Midbrain (tissue), 1 donor: ENCODE measurements around the gene UXS1.
A peak's percentile ranks its signal among the peaks of the same experiment; 100 is the strongest.

Experiments used
- DNase-seq: peaks from one replicate; lab custom pipeline; 2025; lab: John Stamatoyannopoulos, UW

UXS1 gene

DNA sequence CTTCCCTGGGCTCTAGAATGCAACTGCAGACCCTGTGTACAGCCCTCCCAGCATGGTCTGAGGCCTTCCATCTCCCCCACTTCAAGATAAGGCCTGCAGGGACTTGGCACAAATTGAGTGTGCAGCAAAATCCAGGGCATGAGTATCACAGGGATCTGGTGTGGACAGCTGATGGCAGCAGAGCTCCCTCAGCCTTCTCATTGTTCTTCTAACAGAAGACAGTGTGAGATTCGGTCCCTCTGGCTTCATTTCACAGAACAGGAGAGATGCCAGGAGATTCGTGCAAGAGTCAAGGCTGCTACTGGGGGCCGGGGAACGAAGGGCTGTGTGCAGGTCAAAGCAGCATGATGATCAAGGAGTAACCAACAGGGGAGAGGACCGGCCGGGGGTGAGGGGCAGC, 85.8 kb downstream of the UXS1 start:
- peak; percentile 56 for DNase-seq

DNA sequence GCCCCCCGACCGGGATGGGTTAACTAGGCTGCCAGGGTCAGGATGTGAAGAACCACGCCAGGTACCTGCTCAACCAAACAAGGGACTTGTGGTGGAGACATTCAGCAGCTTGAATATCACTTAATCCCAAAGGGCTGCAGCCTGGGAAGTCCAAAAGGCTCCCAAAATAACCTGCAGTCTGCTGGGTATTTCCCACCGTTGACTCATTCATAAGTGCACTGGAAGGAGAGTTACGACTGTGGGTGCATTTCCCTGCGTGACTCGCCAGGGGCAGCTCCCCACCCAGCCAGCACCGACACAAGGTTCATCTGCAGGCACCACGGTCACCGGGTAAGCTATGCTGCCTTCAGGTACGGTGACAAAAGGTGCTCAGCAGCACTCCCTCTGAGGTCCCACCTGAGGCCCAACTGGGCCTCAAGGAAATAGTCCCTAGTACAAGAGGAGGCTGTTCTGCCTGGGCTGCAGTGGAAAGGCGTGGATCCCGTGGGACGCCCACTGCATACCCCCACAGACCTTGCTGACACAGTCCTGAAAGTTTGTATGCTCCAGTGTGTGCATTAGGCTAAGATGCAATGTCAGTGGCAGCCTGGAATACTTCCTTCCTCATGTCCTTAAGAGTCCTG, 86.5 kb downstream of the UXS1 start:
- no peak for DNase-seq

DNA sequence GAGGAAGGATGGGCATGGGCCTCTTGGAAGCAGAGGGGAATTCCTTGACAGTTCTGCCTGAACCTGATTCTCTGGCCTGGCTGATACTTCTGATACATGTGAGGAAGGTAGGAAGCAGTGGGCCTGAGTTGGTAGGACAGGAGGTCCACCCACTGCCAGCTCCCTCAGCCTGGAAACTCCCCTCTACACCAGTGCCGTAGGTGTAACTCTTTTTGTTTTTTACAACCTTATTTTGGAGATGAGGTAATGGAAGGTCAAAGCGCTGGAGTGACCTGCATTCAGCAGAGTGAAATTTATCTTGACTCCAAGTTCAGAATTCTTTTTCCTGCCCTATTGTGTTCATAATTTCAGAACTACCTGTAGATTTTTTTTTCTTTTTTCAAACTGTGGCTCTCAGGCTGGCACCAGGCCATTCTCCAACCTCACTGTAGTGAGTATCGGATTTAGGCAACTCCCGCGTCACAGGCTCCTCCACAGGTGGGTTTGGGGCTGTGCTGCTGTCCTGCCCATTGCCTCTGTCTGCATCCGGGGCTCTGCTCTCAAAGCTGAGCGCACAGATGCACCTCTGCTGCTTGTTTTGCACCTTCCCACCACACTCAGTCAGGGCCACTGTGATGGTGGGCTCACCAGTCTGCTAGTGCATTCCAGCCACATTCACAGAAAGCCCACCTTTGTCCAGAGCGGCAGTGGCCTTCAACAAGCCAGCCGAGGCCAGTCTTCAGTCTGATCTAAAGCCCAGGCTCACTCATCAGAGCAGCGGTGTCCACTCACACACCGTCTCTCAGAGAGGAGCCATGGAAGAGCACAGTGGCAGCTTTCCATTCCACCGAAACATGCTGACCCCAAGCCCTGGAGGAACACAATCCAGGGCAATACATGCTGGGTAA, 87.2 kb downstream of the UXS1 start:
- no peak for DNase-seq

DNA sequence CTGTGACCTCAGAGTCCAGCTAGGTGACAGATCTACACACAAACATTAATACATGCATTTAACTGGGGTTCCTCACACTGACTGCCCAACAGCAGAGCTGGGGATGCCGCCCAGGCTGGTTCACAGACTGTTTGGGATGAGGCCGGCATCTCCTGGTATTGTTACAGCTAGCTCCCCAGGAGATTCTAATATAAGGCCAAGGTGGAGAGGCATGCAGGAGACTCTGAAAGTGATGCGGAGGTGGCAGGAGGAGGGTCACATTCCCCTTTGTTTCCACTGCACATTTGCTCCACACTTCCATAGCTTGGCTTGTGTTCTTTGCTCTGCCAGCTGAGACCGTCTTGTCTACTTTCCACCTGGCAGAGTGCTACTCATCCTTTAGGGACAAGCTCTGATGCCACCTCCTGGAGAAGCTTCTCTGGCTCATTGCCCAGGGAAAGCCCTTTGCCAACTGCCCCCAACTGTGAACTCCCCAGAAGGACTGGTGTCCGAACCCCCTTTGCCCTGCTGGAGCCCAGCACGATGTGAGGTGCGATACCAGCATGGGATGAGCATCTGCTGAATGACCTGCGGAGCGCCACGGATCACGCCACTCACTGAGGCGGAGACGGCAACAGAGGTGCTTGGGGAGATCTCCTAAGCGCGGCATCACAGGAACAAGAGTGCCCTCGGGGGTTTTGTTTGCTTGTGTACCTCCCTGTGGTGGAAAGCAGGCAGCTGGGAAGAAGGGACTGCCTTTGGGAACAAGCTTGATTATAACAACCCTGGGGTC, 88.8 kb downstream of the UXS1 start:
- DNase-seq: no peak

DNA sequence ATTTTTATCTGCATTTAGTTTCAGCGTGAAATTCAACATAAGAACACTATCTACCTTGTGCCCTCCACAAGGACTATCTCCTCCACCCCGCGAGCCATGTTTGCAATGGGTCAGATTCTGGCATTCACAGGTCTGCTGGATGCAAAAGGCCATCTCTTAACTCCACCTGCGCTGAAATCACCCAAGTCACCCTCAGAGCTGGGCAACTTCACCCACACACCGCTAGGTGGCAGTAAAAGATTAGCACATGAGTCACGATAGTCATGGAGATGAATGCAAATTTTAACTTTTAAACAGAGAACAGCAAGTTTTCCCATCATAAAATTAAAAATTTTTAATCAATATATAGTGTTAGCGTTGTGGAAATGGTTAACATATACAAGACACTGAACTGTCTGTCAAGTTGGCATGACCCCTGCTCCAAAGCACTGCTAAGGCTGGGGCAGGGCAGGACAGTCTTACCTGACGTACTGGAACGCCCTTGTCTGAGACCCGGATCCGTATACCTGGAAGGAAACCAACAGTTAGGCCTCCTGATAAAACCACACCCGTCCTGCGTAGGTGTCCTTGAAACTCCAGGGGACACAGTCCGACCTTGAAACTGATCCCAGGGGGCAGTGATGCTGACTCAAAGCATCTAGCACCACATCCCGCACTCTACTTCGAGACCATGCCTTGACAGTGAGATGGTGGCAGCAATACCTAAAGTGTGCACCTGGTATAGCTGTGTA, 89.6 kb downstream of the UXS1 start:
- peak; percentile 64 for DNase-seq

- no peak for DNase-seq
Observed at GRCh38 chr2:106099691-106100090, 94.4 kb downstream of the UXS1 start.

- no peak for DNase-seq
Observed at GRCh38 chr2:106098664-106099063, 95.4 kb downstream of the UXS1 start.

GRCh38 chr2:106098081-106098480, 96.0 kb downstream of the UXS1 start:
- DNase-seq: no peak

DNA sequence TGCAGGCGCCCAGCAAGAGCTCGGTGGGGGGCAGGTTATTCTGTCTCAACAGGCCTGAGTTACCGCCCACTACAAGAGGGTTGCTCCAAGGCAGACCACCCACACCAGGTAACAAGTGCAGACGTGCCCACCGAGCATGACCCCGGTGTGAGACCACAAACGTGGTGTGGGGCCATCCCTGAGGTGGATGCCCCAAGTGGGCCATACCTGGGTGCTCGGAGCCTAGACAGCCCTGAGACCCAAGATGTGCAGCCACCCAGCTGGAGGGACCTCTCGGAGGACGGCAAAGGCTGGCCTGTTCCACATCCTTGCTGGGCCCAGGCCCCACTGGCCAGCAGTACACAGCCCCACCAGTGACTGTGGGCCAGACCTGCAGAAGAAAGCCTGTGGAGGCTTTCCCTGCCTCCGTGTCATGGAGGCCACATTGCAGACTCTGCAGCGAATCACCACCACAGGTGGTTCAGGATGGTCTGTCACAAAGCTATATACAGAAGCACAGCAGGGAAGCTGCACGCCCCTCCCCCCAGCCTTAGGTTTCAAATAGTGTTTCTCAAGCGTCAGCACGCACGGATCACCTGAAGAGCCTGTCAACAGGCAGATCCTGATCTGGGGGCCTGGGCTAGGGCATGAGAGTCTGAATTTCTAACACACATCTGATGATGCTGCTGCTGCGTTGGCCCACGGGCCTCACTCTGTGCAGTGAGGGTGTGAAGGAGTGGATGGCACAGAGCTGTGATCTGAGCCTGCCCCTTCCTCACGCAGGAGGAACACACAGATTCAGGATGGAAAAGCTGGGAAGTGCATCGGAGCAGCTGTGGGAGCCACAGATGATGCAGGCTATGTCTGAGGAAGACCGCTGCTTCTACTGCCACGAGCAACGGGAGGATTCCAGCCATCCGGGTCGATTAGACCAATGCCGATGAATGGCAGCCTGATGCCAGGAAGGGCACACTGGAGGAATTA, 96.8 kb downstream of the UXS1 start:
- DNase-seq: no peak

DNA sequence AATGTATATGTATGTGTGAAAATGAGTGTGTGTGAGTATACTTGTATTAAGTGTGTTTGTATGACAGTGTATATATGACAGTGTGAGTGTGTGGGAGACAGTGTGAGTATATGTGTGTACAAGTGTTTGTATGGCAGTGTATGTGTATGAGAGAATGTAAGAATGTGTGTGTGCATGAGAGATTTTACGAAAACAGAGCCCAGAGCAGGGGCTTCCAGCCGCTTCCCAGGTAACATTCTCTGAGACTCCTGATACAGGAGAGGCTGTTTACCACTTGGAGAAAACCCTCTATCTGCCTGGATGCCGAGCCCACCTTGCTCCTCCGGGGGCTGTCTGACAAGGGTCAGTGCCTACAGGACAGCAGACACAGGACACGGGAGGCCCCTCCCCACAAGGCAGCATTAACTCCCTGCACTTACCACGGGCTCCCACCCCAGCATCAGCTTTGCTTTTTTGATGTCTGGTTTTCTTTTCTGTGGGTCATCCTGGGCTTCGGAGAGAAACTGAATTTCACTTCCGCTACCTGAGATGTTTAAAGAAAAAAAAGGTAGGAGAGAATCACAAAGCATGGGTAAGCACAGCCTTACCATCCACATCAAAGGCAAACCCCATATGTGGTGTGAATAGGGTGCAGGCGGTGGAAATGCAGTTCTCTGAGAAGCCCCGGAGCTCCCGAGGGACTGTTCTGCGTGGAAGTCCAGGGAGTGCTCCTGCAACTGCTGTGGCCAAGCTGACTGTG, 97.6 kb downstream of the UXS1 start:
- no peak for DNase-seq

DNA sequence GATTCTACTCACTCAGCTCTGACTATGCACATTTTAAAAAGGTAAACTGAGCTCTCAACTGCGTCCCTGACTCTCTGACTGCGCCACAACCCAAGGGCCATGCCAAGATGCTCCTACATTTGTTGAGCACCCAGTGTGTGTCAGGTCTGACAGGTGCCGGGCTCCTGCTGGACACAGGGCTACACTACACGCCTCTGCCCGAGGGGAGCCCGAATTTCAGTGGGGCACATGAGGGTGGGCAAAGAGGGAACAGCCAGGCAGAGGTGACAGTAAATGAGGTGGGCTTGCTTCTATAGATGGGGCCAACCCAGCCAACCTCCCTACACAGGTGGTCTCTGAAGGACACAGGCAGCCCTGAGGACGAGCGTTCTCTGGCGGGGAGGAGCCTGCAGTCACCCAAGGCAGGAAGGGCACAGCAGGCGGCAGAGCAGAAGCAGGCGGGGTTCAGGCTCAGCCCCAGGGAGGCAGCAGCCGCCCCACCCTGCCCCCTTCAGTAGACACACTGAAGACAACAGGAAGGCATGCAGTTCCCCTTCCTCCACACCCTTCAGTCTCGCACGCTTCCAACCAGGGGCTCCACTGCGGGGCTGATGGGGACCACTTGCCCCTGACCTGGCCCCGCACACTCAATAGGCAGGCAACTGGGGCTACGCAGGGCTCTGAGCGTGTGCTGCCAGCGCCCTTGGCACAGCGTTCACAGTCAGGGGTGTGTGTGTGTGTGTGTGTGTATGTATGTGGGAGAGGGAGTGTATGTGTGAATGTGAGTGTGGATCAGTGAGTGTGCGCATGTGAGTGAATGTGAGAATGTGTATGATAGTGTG, 98.4 kb downstream of the UXS1 start:
- DNase-seq: no peak

GRCh38 chr2:106094131-106094841, 99.8 kb downstream of the UXS1 start:
- no peak for DNase-seq

DNA sequence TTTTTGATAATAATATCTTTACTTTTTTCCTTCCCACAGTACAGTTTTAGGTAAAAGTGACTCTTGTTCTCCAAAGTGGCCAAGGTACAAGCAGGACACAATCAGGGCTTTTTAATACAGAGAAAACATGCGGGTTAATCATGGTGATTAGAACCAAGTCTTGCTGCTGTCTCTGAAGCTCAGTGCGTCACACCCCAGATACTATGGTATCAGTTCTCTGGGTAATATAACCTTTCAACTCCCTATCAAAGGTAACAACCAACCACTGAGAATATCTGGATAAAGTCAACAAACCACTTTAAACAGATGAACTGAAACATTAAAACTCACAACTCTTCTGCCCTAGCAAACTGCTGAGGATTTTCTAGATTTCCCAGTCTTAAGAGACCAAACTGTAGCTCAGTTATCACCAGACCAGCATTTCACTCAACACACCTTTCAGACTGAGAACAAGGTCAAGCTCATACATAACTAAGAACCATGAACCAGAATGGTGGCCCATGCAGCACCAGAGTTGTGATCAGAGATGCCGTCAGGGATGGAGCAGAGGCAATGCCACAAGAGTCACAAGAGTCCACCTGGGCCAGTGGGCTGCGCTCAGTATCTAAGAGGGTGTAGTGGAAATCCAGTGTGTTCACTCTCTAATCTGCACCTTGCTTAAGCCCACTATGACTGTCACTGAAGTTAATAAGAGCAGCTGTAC, 103.0 kb downstream of the UXS1 start:
- no peak for DNase-seq

DNA sequence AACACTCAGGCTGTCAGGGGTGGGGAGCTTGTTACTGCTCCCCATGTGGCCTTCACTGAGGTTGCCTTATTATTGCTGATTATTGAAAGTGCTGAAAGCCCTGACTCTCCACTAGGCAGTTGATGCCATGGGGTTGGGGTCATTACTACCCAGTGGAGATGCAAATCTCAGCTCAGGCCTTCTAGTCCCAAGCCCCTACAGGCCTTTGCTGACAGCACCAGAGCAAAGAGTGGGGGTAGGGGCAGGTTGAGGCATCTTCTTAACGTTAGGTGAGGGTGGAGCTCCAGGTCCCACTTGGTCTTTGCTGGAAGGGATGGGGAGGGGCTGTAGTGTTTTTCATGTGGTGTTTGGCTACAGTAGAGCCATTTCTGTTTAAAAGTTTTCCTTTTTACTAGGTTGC, 104.5 kb downstream of the UXS1 start:
- no peak for DNase-seq

DNA sequence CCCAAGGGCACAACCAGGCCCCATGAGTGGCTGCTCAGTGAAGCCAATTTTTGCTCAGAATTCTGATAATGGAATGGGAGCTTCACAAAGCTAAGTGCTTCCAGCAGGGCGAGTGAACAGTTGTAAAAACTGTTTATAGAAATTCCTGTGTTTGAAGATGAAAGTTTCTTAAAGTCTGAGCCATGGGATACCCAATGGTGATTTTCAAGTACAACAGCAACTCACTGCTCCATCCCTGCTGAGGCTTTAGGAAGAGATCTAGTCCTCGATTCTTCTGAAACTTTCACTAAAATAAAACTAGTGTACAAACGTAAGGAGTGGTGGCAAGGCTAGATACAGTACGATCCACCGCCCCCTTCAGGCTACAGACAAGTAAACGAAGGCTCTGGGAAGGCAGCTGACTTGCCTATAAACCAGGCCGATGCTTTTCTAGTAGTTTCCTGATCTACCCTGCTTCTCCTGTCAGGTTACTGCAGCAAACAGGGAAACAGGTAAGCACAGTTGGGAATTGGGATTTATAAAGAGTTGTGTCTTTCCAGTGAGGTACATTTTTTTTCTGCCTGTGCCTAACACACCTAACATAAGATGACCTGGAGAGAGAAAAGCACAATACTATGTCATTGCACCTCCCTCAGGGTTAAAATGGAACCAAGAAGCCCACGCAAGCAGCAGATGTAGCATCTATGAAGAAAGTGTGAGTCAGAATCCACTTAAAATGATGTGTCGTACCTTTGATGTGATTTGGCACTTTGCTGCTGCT, 108.7 kb downstream of the UXS1 start:
- DNase-seq: no peak

DNA sequence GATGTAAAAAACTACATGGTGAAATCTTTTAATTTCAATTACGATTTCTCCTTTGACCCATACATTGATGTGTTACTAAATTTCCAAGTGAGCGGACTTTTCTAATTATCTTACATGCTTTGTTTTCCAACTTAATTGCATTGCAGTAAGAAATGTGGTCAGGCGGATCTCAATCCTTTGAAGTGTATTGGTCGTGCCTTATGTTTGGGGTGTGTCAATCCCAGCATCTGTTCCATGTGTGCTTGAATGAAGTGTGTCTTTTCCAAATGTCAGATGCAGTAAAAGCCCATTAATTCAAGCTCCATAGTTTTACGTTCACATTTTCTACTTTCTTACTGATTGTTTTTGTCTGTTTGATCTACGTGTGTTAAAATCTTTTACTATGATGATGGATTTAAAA, 113.1 kb downstream of the UXS1 start:
- no peak for DNase-seq

GRCh38 chr2:106078096-106078495, 116.0 kb downstream of the UXS1 start:
- no peak for DNase-seq
